GM21717 (cell line): ENCODE measurements around the gene AXL.

ENCODE experiments used
- ATAC-seq: cut with Tn5 transposase; IDR thresholded peaks from one replicate; pipeline ENCODE4 v1.9.1; 2021; ENCODE audit warnings: mild to moderate bottlenecking, moderate library complexity; ENCODE audit not compliant: unreplicated experiment

AXL gene

DNA sequence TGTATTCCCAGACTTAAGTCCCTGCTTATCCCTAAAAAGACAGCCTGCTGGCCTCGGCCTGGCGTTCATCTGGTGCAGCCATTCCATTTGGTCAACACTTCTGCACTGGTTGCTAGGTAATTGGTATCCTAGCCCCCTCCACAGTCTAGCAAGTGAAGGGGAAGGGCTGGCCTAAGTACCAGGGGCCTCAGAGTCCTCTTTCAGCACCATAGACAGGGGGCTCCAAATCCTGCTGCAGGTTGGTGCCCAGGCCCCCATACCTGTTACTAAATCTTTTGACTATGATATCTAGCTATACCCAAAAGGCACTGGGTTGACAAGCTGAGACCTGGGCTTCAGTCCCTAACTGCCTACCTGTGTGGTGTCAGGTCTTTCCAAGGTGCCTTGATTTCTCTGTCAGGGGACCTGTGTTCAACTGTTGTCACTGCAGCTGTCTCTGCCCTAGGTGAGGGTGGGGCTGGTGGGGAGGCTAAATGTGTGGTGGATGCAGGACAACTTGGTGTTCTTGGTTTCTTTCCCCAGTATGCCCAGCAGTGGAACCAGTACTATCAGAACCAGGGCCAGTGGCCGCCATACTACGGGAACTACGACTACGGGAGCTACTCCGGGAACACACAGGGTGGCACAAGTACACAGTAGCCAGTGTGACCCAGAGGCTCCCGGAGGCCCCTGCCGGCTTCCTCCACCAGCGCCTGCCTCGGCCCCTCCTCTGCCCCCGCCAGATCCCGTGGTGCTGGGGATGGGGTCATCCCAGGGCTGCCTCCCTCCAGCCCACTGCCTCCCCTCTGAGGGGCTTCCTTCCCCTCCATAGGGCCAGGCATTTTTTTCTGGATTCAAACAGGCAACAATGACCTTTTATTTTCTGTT is 87.1 kb downstream of the AXL start:
- no peak for ATAC-seq

DNA sequence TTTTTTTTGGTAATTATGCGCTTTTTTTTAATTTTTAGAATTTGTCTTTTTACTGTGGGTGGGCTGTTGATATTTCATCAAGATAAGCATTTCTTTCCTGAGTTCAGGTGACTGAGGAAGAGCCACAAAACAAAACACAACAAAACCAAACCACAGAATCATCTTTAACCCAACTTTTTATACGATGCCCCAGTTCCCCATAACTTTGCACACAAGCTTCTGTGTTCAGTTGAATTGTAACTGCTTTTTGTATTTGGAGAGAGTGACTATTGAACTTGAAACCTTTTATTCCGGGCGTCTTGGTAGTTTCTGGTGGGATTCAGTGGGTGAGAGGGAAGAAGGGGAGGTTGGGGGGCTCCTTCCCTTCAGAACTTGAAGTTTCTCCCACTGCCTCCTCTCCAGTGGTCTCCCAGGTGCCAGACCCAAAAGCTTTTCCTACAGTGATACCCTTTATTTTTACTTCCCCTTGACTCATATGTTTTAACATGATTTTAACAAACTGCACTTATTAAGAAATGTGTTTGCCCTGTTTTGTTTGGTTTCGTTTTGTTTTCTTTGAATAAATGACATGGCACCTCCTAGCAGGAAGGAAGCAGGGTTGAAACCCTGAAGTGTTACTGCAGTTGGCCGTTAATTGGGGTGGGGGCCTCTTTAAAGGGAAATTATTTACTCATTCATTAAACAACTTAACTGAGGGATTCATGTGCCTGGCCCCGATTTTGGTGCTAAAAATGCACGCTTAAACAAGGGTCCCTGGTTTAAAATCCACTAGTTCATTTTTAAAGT is 88.3 kb downstream of the AXL start:
- ATAC-seq = no peak

DNA sequence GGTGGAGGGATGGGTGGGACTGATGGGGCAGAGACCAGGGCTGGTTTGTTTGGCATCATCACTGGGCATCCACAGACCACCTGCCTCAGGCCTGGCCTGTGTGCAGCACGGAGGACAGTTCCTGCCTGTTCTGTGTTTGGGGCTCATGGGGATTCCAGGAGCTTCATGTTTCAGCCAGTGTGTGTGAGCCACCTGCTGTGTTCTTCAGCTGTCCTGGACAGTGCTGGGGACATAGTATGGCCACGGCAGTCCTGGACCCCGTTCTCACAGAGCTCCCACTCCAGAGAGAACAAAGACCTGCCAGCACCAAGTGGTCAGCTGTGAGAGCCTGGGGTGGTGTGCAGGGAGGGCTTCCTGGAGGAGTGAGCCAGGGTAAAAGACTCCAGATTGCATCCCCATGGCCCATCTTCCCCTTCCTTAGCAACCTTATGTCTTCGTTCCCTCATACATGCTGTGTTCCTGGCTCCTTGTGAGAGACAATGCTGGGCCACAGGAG is 89.0 kb downstream of the AXL start:
- no peak for ATAC-seq

DNA sequence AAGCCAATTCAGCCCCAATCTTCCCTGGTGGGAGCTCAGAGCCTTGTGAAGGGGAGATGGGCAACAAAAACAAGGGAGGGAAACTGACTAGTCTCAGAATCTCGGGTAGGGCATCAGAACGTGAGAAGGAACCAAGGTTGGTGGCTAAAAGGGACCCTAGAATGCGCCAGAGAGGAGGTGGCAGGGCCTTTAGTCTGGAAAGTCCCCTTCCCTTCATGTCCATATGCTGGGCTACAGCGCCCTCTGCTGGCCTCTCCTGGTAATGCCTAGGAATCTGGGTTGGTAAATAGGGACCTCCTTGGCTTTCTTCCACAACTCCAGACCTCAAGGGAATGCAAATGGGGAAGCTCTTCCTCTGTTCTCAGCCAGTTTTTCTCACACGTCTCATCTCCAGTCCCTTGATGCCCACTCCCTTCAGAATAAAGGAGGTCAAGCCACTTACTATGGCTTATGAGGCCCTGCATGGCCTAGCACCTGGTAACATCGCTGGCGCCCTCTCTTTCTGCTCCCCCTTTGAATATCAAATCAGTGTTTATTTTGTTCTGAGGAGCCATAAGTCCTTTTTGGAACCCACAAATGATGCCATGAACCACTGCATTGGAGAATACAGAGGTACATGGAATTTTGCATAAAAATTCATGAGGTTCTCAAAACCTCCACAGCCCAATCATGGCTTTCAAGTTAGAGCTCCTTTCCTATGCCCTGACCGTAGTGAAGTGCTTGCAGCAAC is 89.6 kb downstream of the AXL start:
- ATAC-seq = no peak

DNA sequence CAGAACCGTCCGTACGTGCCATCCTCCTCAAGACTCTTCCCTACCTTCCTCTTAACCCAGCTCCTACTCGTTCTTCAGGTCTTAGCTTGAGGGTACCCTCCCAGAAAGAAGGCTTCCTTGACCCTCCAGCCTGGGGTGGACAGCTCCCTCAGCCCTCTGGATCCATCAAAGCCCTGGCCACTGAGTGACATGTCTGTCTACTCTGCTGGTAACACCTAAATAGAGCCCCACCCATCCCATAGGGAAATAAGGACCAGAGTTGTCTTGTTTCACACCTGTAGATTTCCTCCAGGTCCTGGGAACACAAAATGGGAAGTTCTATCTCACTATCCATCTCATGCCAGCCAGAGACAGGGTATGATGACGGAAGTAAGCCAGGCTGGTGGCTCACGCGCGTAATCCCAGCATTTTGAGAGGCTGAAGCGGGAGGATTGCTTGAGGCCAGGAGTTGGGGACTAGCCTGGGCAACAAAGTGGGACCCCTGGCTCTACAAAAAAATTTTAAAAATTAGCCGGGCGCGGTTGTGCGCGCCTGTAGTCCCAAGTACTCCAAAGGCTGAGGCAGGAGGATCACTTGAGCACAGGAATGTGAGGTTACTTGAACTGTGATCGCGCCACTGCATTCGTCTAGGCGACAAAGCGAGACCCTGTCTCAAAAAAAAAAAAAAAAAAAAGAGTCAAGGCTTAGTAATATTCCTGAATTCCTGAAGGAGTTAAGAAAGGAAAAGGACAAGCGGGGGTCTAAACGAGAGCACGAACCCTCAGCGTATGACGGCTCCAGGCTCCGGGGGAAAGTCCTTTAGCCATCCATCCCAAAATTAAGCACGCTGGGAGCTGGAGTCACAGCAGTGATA is 90.4 kb downstream of the AXL start:
- no peak for ATAC-seq

DNA sequence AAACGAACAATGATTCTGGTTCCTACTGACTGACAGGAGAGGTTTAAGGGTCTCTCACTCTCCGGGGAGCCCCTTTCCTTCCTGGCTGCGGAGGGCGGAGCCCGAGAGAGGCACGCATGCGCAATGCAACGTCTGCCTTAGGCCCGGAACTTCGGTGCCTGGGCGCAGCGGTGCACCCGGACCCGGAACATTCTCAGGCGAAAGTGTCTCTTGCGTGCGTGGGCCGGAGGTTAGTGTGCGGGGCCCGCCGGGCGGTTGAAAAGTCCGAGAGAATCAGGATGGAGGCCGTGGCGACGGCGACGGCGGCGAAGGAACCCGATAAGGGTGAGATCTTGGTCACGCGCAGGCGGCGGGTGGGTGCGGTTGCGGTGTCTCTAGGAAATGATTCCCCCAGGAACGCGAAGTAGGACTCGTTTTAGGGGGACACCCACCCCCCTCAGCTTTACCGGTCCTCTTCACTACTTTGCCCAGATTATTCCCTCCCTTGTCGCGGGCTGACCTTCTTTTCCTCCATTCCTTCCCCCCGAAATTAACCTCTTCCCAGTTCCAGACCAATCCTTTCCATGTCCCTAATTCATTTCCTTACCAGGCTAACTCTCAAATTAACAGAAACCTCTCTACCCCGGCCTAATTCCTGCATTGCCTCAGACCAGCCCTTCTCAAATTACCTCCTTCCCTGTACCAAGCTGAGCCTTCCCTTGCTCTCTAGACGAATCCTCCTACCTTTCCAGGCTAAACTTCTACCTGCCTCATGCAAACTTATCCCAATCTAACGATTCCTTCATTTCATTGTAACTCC is 91.2 kb downstream of the AXL start, which contains the start of gene CCDC97:
Gene CCDC97 (plus strand): TSS at position 140 of the 799 bp plus-strand sequence. CDS start 139 bp downstream, at position 279.
- peak; percentile 46 for ATAC-seq

DNA sequence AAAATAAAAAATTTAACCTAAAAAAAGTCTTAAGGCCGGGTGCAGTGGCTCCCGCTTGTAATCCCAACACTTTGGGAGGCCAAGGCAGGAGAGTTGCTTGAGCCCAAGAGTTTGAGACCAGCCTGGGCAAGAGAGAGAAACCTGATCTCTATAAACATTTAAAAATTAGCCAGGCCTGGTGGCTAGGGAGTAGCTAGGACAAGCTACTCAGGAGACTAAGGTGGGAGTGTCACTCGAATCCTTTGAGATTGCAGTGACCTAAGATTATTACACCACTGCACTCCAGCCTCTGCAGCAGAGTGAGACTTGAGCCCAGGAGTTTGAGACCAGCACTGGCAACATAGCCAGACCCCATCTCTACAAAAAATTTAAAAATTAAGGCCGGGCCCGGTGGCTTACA is 92.0 kb downstream of the AXL start:
- ATAC-seq = no peak
